Lower lobe of right lung (tissue), 2 donors: ENCODE results near the gene SCN5A. TPM values are rescaled to one million over a fixed set of nuclear protein-coding genes. Genes with fewer than 3 reads are reported as not detected.

Experiments
- ATAC-seq, 2 donors: fragments of 200-7000 bp; cut with Tn5 transposase; one replicate each; pipeline ENCODE4 v1.9.1; 2020 to 2022; ENCODE audit warnings: mild to moderate bottlenecking in 2 of 2, moderate library complexity in 2 of 2
- DNase-seq: peaks from one replicate; pipeline ENCODE4 v3.0.0-alpha.2; 2020
- H3K27ac ChIP-seq: fragments of 200-600 bp; one replicate; pipeline ENCODE4 v1.8.0; 2022
- H3K27me3 ChIP-seq: fragments of 200-600 bp; one replicate; pipeline ENCODE4 v1.8.0; 2022; ENCODE audit warnings: low read depth
- H3K36me3 ChIP-seq: fragments of 200-600 bp; one replicate; pipeline ENCODE4 v1.8.0; 2022; ENCODE audit warnings: mild to moderate bottlenecking
- H3K4me1 ChIP-seq: fragments of 200-600 bp; one replicate; pipeline ENCODE4 v1.8.0; 2022
- H3K4me3 ChIP-seq: fragments of 200-600 bp; one replicate; pipeline ENCODE4 v1.8.0; 2022; ENCODE audit warnings: mild to moderate bottlenecking
- H3K9me3 ChIP-seq: fragments of 200-600 bp; one replicate; pipeline ENCODE4 v1.8.0; 2022
- intact Hi-C: fragments of 100-400 bp; cut with DNase I; formaldehyde crosslinking; loops from one replicate; pipeline ENCODE4 v1.11.0; 2022
- total RNA-seq: library from RNA; stranded (reverse); fragmentation: NEBNext Ultra II Directional; extraction: Animal tissue kit (Norgen Biotek cat#: 25700); gene quantifications from one replicate; pipeline ENCODE4 v1.2.1, GENCODE V29; 2021
- TF ChIP-seq, protein P1 (sequence below): fragments of 200-600 bp; IDR thresholded peaks from one replicate; pipeline ENCODE4 v1.8.0; 2022; ENCODE audit warnings: antibody characterized with exemption, mild to moderate bottlenecking
- donor health status: DM: no; HTN: yes; CAD: no; lungs with severe emphysema.

The SCN5A gene
- total RNA-seq, 1 donor from 2014 or later, result 0.24 TPM

DNA sequence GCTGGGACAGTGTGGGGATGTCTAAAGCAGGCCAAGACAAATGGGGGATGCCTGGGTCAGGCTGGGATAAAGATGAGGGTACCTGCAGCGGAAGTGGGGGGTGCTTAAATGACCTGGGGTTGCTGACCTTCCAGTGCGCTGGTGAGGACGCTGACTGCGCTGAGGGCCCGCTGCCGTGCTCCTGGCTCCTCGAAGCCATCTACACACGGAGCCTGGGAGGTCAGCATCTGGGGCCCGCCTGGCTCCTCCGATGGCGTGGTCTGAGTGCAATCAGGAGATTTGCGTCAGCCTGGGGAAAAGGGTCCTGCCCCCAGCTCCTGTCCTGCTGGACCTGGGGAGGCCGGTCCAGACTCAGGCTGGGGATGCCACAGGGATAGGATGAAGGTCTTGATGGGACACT is 50.7 kb downstream of the SCN5A start:
- TF ChIP-seq, protein P1, sequence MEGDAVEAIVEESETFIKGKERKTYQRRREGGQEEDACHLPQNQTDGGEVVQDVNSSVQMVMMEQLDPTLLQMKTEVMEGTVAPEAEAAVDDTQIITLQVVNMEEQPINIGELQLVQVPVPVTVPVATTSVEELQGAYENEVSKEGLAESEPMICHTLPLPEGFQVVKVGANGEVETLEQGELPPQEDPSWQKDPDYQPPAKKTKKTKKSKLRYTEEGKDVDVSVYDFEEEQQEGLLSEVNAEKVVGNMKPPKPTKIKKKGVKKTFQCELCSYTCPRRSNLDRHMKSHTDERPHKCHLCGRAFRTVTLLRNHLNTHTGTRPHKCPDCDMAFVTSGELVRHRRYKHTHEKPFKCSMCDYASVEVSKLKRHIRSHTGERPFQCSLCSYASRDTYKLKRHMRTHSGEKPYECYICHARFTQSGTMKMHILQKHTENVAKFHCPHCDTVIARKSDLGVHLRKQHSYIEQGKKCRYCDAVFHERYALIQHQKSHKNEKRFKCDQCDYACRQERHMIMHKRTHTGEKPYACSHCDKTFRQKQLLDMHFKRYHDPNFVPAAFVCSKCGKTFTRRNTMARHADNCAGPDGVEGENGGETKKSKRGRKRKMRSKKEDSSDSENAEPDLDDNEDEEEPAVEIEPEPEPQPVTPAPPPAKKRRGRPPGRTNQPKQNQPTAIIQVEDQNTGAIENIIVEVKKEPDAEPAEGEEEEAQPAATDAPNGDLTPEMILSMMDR, result no peak
- Histone ChIP-seq H3K9me3 (no peaks in the 10 kb centered on the region), H3K36me3 (no peaks in the 10 kb centered on the region), H3K27ac (no peak overlapping the region), H3K4me1 (no peaks in the 10 kb centered on the region), H3K4me3 (no peak overlapping the region), H3K27me3 (no peaks in the 10 kb centered on the region)
- intact Hi-C loops, result no loop called here
- DNase-seq (peak; percentile 20), ATAC-seq (peak in 1 of 2 donors; percentile 16)

DNA sequence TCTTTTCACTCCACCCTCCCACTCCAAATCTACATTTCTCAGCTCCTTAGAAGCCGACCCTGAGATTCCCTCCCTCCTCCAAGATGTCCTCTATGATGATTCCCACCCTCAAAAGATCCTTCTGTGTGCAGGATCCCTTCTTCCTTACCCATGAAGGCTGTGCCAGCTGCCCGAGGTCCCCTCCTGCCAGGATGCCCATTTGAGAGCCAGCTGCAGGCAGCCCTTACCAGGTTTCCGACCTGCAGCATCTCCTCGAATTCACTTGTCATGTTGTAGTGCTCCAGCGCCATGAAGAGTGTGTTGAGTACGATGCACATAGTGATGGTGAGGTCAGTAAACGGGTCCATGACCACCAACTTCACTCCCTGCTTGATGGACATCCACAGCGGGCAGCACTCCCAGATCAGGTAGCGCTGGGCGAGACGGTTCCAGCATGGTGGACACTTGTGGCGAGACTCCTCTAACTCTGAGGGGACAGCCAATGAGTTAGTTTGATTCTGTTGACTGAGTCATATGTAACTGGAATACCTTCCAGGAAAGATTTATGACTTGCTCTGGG is 51.9 kb downstream of the SCN5A start:
- ATAC-seq (no peak), DNase-seq (peak; percentile 18)
- H3K4me3 ChIP-seq, result no peak overlapping the region
- no peaks in the 10 kb centered on the region for H3K27me3 ChIP-seq
- TF ChIP-seq, protein P1, result no peak
- intact Hi-C loops, result no loop called here
- no peaks in the 10 kb centered on the region for H3K4me1 ChIP-seq
- no peaks in the 10 kb centered on the region for H3K36me3 ChIP-seq
- H3K9me3 ChIP-seq, result no peaks in the 10 kb centered on the region
- no peak overlapping the region for H3K27ac ChIP-seq

DNA sequence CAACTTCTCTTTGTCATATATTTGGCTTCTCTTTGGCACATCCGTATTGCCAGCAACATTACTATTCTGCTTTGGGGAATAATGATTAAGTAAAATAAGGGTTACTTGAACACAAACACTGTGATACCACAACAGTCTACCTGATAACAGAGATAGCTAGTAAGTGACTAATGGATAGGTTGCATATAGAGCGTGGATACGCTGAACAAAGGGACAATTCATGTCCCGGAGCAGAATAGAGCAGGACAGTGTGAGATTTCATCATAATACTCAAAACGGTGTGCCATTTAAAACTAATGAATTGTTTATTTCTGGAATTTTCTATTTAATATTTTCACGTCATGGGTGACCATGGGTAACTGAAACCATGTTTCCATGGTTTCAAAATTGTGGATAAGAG is 54.1 kb downstream of the SCN5A start:
- no peak overlapping the region for H3K27ac ChIP-seq
- TF ChIP-seq, protein P1, result no peak
- H3K27me3 ChIP-seq, result no peaks in the 10 kb centered on the region
- no peaks in the 10 kb centered on the region for H3K4me1 ChIP-seq
- no peaks in the 10 kb centered on the region for H3K9me3 ChIP-seq
- H3K4me3 ChIP-seq, result no peak overlapping the region
- no peak for ATAC-seq
- no peak for DNase-seq
- H3K36me3 ChIP-seq, result no peaks in the 10 kb centered on the region
- intact Hi-C loops, result no loop called here

DNA sequence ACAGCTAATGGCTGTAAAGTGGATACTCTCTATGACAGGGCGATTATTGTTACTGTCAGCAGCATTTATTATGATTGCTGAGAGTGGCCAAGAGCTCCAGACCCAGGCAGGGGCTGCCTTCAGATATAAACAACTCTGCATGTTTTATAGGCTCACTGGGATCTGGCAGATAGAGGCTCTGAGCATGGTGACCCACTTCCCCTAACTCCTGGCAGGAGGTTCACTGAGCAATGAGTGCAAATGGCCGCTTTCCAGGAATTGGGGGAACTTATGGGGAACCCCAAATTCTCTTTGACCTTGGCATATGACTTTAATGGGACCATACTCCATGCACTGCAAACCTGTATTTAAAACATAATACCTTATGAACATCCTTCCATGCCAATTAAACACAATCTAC is 59.0 kb downstream of the SCN5A start:
- Histone ChIP-seq H3K4me3 (no peak overlapping the region), H3K36me3 (no peaks in the 10 kb centered on the region), H3K9me3 (no peaks in the 10 kb centered on the region), H3K27me3 (no peaks in the 10 kb centered on the region), H3K27ac (no peak overlapping the region), H3K4me1 (no peaks in the 10 kb centered on the region)
- TF ChIP-seq, protein P1, result no peak
- no peak for ATAC-seq
- DNase-seq, result peak; percentile 10
- intact Hi-C loops, result no loop called here

DNA sequence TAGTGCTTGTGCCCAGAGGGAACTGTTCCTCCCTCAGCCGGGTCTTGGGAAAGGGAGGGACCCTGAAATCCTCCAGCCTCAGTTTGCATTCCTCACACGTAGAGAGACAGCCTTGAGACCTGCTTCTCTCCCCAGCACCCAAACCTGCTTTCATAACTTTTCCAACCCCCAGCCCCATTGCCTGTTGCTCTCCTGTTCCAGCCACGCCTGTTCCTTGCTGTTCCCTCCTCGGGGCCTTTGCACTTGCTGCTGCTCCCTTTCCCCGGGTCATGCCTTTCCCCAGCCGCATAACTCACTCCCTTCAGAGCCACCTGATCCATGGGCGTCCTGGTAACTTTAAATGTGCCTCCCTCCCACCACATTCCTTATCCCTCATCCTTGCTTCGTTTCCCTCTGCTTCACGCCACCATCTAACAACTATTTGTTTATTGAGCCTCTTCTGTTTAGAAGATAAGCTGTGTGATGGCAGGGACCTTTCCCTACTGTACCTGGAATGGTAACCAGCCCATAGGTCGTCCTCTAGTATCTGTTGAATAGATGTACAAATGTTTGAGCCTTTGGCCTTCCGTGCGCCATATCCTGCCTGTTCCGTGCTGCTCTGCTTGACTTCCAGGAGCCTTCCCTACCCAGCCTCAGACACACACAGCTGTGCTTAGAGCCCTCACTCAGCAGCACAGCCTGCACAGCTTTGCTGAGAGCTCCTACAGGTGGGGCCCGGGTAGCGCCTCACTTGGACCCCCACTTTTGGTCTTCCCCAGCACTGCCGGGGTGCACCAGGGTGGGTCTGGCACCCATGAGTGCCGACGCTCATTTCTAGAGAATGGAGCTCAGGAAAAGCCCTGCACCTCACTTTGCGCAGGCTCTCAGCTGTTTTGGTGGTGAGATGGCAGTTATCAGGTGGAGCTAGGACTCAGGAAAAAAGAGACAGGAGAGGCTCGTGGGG is 60.2 kb downstream of the SCN5A start:
- intact Hi-C loops, result no loop called here

More for the DNA sequence above, 60.2 kb downstream of the SCN5A start:
- TF ChIP-seq, protein P1, result no peak
- Histone ChIP-seq H3K27ac (no peak overlapping the region), H3K27me3 (no peaks in the 10 kb centered on the region), H3K9me3 (no peaks in the 10 kb centered on the region), H3K4me1 (no peaks in the 10 kb centered on the region), H3K4me3 (no peak overlapping the region), H3K36me3 (no peaks in the 10 kb centered on the region)
- ATAC-seq (no peak), DNase-seq (peak; percentile 23)
